Lower leg skin (tissue), 3 donors: Measurements from ENCODE around the gene CTNNBL1.

ENCODE experiments used
- POLR2A ChIP-seq, 2 donors: fragments of 450-650 bp; IDR thresholded peaks; one replicate each; pipeline ENCODE4 v1.6.1; 2016 to 2017; ENCODE audit warnings: antibody characterized with exemption in 2 of 2, mild to moderate bottlenecking in 1 of 2, moderate library complexity in 1 of 2
- TF ChIP-seq, protein P1 (sequence below), 3 donors: fragments of 450-650 bp; IDR thresholded peaks; one replicate each; pipeline ENCODE4 v1.5.1; 2016; ENCODE audit warnings: antibody characterized with exemption in 3 of 3, mild to moderate bottlenecking in 3 of 3, moderate library complexity in 2 of 3

DNA sequence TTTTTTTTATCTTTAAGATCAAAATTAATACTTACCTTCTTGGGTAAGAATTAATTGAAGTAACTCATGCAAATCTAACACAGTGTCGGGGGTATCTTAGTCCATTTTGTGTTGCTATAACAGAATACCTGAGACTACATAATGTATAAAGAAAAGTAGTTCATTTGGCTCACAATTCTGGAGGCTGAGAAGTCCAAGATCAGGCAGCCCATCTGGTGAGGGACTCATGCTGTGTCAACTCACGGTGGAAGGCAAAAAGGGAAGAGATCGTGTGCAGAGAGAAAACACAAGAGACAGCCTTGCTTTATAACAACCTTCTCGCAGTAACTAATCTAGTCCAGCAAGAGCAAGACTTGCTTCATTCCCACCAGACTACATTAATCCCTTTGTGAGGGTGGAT is 116.2 kb downstream of the CTNNBL1 start:
- TF ChIP-seq, protein P1, sequence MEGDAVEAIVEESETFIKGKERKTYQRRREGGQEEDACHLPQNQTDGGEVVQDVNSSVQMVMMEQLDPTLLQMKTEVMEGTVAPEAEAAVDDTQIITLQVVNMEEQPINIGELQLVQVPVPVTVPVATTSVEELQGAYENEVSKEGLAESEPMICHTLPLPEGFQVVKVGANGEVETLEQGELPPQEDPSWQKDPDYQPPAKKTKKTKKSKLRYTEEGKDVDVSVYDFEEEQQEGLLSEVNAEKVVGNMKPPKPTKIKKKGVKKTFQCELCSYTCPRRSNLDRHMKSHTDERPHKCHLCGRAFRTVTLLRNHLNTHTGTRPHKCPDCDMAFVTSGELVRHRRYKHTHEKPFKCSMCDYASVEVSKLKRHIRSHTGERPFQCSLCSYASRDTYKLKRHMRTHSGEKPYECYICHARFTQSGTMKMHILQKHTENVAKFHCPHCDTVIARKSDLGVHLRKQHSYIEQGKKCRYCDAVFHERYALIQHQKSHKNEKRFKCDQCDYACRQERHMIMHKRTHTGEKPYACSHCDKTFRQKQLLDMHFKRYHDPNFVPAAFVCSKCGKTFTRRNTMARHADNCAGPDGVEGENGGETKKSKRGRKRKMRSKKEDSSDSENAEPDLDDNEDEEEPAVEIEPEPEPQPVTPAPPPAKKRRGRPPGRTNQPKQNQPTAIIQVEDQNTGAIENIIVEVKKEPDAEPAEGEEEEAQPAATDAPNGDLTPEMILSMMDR (IDR thresholded peaks at IDR 0.05) = no peak
- TF ChIP-seq POLR2A (IDR thresholded peaks at IDR 0.05) = no peak
